ENCODE results near the gene ELOVL3. TPM values are rescaled to one million over a fixed set of nuclear protein-coding genes. Genes with fewer than 3 reads are reported as not detected.

The ELOVL3 gene
- total and polyA plus RNA-seq, 2 of the 13 experiments (the other 11 are each of a cell fraction or from before 2014, with no cell fraction given), result 0.58 to 0.69 TPM

GRCh38 chr10:102225646-102226541 lies at the start of gene ELOVL3 (continued):
- TF ChIP-seq HMG20A (CRISPR knock-in tag; IDR thresholded peaks at IDR 0.05; ENCODE audit: borderline replicate concordance) (0 out of 2 replicates have a peak, but pooled peaks have one; percentile 24), FOXA1 (IDR thresholded peaks at IDR 0.05) (no peak), FOXA1 (CRISPR knock-in tag; IDR thresholded peaks at IDR 0.05) (no peak), PBX3 (CRISPR knock-in tag; IDR thresholded peaks at IDR 0.05; ENCODE audit: borderline replicate concordance) (no peak), ZXDC (CRISPR knock-in tag; IDR thresholded peaks at IDR 0.05) (peak; percentile 78; the same call in 1 of the 2 replicates), HNRNPLL (IDR thresholded peaks at IDR 0.05; ENCODE audit: low read depth, low read length, poor library complexity, severe bottlenecking) (peak; percentile 79), ZUFSP (CRISPR knock-in tag; IDR thresholded peaks at IDR 0.05; ENCODE audit: borderline replicate concordance) (no peak), ZBTB42 (CRISPR knock-in tag; IDR thresholded peaks at IDR 0.05) (0 out of 2 replicates have a peak, but pooled peaks have one; percentile 60), POGZ (CRISPR knock-in tag; IDR thresholded peaks at IDR 0.05) (no peak), AKAP8 (CRISPR knock-in tag; IDR thresholded peaks at IDR 0.05) (peak; percentile 53; the same call in 1 of the 2 replicates), ZNF207 (IDR thresholded peaks at IDR 0.05; ENCODE audit: borderline replicate concordance) (no peak), NR2C2 (CRISPR knock-in tag; IDR thresholded peaks at IDR 0.05; ENCODE audit: borderline replicate concordance) (peak; percentile 57; the same call in 1 of the 2 replicates), ARNT2 (CRISPR knock-in tag; IDR thresholded peaks at IDR 0.05; ENCODE audit: low read depth) (peak; percentile 92), ZNF24 (IDR thresholded peaks at IDR 0.05) (no peak), ATRX (CRISPR knock-in tag; IDR thresholded peaks at IDR 0.05; ENCODE audit: borderline replicate concordance) (no peak), ZNF253 (CRISPR knock-in tag; IDR thresholded peaks at IDR 0.05; ENCODE audit: borderline replicate concordance) (peak; percentile 94; the same call in 1 of the 2 replicates), ESRRA (CRISPR knock-in tag; IDR thresholded peaks at IDR 0.05; ENCODE audit: low read depth) (peak; percentile 73), NFIB (CRISPR knock-in tag; IDR thresholded peaks at IDR 0.05; ENCODE audit: borderline replicate concordance) (no peak), BCL3 (CRISPR knock-in tag; IDR thresholded peaks at IDR 0.05) (peak; percentile 87), ZNF878 (CRISPR knock-in tag; IDR thresholded peaks at IDR 0.05) (peak; percentile 90), ZNF382 (CRISPR knock-in tag; IDR thresholded peaks at IDR 0.05; ENCODE audit: borderline replicate concordance) (no peak), ZSCAN30 (CRISPR knock-in tag; IDR thresholded peaks at IDR 0.05) (no peak; the same call in 1 of the 2 replicates)

All from HepG2 (cell line).